ENCODE data around the gene HSPA1L.
A peak's percentile ranks its signal among the peaks of the same experiment; 100 is the strongest.
"Not testable (repeated sequence)": the region's sequence is repeated elsewhere in the genome, so short reads cannot be mapped to it uniquely, and the experiment has no call there.

The HSPA1L gene

DNA sequence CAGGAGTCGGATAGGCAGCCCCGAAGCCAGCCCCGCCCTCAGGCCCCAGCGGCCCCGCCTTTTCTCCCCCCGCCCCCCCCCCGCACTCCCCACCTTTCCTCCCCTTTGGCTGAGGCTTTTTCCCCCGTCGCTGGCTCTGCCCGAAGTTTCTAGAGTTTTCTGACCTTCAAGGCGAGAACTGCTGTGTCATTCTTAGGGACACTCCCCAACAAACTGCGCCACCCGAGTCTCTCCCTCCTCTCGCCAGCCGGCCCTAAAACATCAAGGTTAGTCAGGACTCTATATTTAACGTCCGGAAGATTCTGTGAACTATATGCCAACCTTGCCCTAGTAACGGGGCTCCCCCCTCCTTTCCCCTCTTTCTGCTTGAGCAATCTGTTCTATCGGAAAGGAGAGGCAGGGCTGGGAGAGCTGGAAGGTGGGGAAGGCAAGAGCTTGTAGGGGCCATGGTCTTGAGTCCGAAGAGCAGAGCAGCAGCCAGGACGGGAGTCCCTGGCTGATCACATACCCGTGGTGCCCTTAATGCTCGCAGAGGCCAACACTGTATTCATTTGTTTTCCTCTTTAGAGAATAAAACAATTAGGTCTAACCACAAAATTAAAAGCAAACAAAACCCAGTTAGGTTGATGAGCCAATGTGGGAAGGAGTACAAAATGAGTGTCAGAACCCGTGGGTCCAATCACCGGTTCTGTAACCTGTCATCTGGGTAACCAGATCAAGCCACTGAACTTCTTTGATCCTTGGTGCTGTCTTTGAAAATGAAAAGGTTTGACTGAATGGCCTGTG is 7.1 kb upstream of the HSPA1L start:
- ATAC-seq, result peak; percentile 52

GRCh38 chr6:31821301-31822035 is 6.4 kb upstream of the HSPA1L start:
- TF ChIP-seq GLIS3 (CRISPR knock-in tag; IDR thresholded peaks at IDR 0.05) (no peak), ZNF70 (CRISPR knock-in tag; IDR thresholded peaks at IDR 0.05) (no peak), ZFP3 (CRISPR knock-in tag; IDR thresholded peaks at IDR 0.05) (no peak), SNAI2 (CRISPR knock-in tag; IDR thresholded peaks at IDR 0.05) (no peak), CSDC2 (CRISPR knock-in tag; IDR thresholded peaks at IDR 0.05) (no peak), ESRRG (CRISPR knock-in tag; IDR thresholded peaks at IDR 0.05) (no peak), RARB (CRISPR knock-in tag; IDR thresholded peaks at IDR 0.05) (no peak), ZFP30 (CRISPR knock-in tag; IDR thresholded peaks at IDR 0.05) (no peak), ARNTL (CRISPR knock-in tag; IDR thresholded peaks at IDR 0.05; ENCODE audit: borderline replicate concordance, low read depth) (no peak), PATZ1 (CRISPR knock-in tag; IDR thresholded peaks at IDR 0.05; ENCODE audit: borderline replicate concordance) (no peak), PPARA (CRISPR knock-in tag; IDR thresholded peaks at IDR 0.05; ENCODE audit: borderline replicate concordance) (no peak), ISL1 (CRISPR knock-in tag; IDR thresholded peaks at IDR 0.05) (no peak), BACH2 (CRISPR knock-in tag; IDR thresholded peaks at IDR 0.05; ENCODE audit: borderline replicate concordance) (no peak), ZC3H10 (CRISPR knock-in tag; IDR thresholded peaks at IDR 0.05) (no peak)
- TF ChIP-seq, protein P1, sequence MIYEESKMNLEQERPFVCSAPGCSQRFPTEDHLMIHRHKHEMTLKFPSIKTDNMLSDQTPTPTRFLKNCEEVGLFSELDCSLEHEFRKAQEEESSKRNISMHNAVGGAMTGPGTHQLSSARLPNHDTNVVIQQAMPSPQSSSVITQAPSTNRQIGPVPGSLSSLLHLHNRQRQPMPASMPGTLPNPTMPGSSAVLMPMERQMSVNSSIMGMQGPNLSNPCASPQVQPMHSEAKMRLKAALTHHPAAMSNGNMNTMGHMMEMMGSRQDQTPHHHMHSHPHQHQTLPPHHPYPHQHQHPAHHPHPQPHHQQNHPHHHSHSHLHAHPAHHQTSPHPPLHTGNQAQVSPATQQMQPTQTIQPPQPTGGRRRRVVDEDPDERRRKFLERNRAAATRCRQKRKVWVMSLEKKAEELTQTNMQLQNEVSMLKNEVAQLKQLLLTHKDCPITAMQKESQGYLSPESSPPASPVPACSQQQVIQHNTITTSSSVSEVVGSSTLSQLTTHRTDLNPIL (CRISPR knock-in tag; IDR thresholded peaks at IDR 0.05; ENCODE audit: low read depth), result no peak
- TF ChIP-seq, protein P2, sequence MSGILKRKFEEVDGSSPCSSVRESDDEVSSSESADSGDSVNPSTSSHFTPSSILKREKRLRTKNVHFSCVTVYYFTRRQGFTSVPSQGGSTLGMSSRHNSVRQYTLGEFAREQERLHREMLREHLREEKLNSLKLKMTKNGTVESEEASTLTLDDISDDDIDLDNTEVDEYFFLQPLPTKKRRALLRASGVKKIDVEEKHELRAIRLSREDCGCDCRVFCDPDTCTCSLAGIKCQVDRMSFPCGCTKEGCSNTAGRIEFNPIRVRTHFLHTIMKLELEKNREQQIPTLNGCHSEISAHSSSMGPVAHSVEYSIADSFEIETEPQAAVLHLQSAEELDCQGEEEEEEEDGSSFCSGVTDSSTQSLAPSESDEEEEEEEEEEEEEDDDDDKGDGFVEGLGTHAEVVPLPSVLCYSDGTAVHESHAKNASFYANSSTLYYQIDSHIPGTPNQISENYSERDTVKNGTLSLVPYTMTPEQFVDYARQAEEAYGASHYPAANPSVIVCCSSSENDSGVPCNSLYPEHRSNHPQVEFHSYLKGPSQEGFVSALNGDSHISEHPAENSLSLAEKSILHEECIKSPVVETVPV (CRISPR knock-in tag; IDR thresholded peaks at IDR 0.05), result no peak
- peak; percentile 74 for ATAC-seq

More for the DNA sequence above, 7.1 kb upstream of the HSPA1L start:
- TF ChIP-seq, protein P1 (CRISPR knock-in tag; IDR thresholded peaks at IDR 0.05; ENCODE audit: low read depth), result no peak
- TF ChIP-seq OSR1 (CRISPR knock-in tag; IDR thresholded peaks at IDR 0.05) (no peak), ISL1 (CRISPR knock-in tag; IDR thresholded peaks at IDR 0.05) (no peak), PPARA (CRISPR knock-in tag; IDR thresholded peaks at IDR 0.05; ENCODE audit: borderline replicate concordance) (no peak), POU6F1 (CRISPR knock-in tag; IDR thresholded peaks at IDR 0.05; ENCODE audit: borderline replicate concordance, low read depth) (no peak), ZFP30 (CRISPR knock-in tag; IDR thresholded peaks at IDR 0.05) (no peak), ZC3H10 (CRISPR knock-in tag; IDR thresholded peaks at IDR 0.05) (no peak), ZNF70 (CRISPR knock-in tag; IDR thresholded peaks at IDR 0.05) (no peak), ARNTL (CRISPR knock-in tag; IDR thresholded peaks at IDR 0.05; ENCODE audit: borderline replicate concordance, low read depth) (no peak), ZNF8 (CRISPR knock-in tag; IDR thresholded peaks at IDR 0.05) (no peak), CSDC2 (CRISPR knock-in tag; IDR thresholded peaks at IDR 0.05) (no peak), RARB (CRISPR knock-in tag; IDR thresholded peaks at IDR 0.05) (no peak), SNAI2 (CRISPR knock-in tag; IDR thresholded peaks at IDR 0.05) (no peak)
- TF ChIP-seq, protein P2 (CRISPR knock-in tag; IDR thresholded peaks at IDR 0.05), result no peak

GRCh38 chr6:31820399-31820798 is 5.3 kb upstream of the HSPA1L start:
- not testable (repeated sequence) for ATAC-seq
